ENCODE measurements around the gene LGR6.

DNA sequence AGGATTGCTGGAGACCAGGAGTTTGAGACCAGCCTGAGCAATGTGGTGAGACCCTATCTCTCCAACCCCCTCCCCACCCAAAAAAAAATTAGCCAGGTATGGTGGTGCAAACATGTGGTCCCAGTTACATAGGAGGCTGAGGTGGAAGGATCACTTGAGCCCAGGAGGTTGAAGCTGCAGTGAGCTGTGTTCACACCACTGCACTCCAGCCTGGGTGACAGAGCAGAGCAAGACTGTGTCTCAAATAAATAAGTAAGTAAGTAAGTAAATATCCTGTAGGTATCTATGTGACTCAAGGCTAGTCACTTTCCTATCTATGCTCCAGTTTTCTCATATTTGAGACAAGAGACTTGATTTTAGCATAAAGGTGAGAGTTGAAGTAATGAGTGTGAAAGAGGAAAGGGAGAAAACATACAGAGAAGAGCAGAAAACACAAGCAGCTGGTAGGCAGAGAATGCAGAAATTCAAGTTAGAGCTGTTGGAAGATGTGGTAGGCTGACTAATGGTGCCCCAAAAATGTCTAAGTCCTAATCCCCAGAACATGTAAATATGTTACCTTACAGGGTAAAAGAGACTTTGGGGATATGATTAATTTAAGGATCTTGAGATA, 162.4 kb downstream of the LGR6 start:
- TF ChIP-seq, protein P1, sequence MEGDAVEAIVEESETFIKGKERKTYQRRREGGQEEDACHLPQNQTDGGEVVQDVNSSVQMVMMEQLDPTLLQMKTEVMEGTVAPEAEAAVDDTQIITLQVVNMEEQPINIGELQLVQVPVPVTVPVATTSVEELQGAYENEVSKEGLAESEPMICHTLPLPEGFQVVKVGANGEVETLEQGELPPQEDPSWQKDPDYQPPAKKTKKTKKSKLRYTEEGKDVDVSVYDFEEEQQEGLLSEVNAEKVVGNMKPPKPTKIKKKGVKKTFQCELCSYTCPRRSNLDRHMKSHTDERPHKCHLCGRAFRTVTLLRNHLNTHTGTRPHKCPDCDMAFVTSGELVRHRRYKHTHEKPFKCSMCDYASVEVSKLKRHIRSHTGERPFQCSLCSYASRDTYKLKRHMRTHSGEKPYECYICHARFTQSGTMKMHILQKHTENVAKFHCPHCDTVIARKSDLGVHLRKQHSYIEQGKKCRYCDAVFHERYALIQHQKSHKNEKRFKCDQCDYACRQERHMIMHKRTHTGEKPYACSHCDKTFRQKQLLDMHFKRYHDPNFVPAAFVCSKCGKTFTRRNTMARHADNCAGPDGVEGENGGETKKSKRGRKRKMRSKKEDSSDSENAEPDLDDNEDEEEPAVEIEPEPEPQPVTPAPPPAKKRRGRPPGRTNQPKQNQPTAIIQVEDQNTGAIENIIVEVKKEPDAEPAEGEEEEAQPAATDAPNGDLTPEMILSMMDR (conservative IDR thresholded peaks at IDR 0.05; ENCODE audit: low read depth, low read length), result no peak
- TF ChIP-seq EZH2phosphoT487 (IDR thresholded peaks at IDR 0.05; ENCODE audit: borderline replicate concordance, low read length), result no peak

Measured in PC-3 (cell line).